HCT116 (cell line): Measurements from ENCODE around the gene HEY2. TPM values are rescaled to one million over a fixed set of nuclear protein-coding genes. Genes with fewer than 3 reads are reported as not detected.

Experiments used
- ATAC-seq: fragments of 200-7000 bp; cut with Tn5 transposase; 2 replicates; pipeline ENCODE4 v1.9.1; 2020; ENCODE audit warnings: mild to moderate bottlenecking, moderate library complexity
- BruUV-seq: library from RNA; stranded (reverse); fragments of 400-500 nt; replicated peaks from 2 replicates; lab custom pipeline; 2021; lab: Mats Ljungman, UMichigan
- CTCF ChIA-PET: fragments of 300-600 bp; sonication (Branson Sonifier 250); formaldehyde crosslinking; loops from one replicate; lab custom pipeline; 2021; ENCODE audit warnings: antibody characterized with exemption; lab: Charles Lee
- POLR2A ChIA-PET: fragments of 300-600, 350-600 bp; sonication (Branson Sonifier 250); formaldehyde crosslinking; loops from one replicate; lab custom pipeline; 2021; ENCODE audit warnings: antibody characterized with exemption; lab: Charles Lee
- RAD21 ChIA-PET, 2 experiments: fragments of 300-600 bp; sonication (Branson Sonifier 250); formaldehyde crosslinking; loops; one replicate each; lab custom pipeline; 2023; ENCODE audit warnings: low total read pairs in 2 of 2; ENCODE audit not compliant: uncharacterized antibody in 2 of 2, unreplicated experiment in 2 of 2, low non-redundant PET in 1 of 2; lab: Charles Lee
- DNase-seq: peaks from one replicate; pipeline ENCODE4 v3.0.0-alpha.2; 2010; ENCODE audit warnings: low read depth, low spot score
- H2AFZ ChIP-seq: fragments of 200-600 bp; shearing (Covaris generic), sonication (generic); 2 replicates; pipeline ENCODE4 v1.6.1; 2017; ENCODE audit warnings: low read depth, mixed run types, mixed read lengths, antibody characterized with exemption, low read length; ENCODE audit not compliant: poor library complexity, severe bottlenecking
- H3K27ac ChIP-seq: 2 replicates; pipeline ENCODE4 v1.5.1; 2012; ENCODE audit warnings: low read depth, low read length
- H3K27me3 ChIP-seq: fragments of 200-600 bp; sonication (generic); 2 replicates; pipeline ENCODE4 v1.6.1; 2016; ENCODE audit warnings: mixed run types, low read length, mixed read lengths; ENCODE audit not compliant: insufficient read depth
- H3K36me3 ChIP-seq, 2 experiments: fragments of 200-500 bp in 1 of 2; fragments of 200-600 bp in 1 of 2; sonication (Bioruptor generic) in 1 of 2; sonication (generic) in 1 of 2; 2 replicates each; pipeline versions ENCODE4 v1.5.1 to v1.6.1; 2014 to 2016; ENCODE audit warnings: low read length in 2 of 2, inconsistent platforms in 1 of 2, mixed read lengths in 1 of 2, mixed run types in 1 of 2; ENCODE audit not compliant: insufficient read depth in 2 of 2, control insufficient read depth in 1 of 2
- H3K4me1 ChIP-seq, 2 experiments: fragments of 200-600 bp in 1 of 2; sonication (generic) in 1 of 2; 2 replicates each; pipeline versions ENCODE4 v1.5.1 to v1.6.1; 2012 to 2017; ENCODE audit warnings: low read length in 2 of 2, inconsistent platforms in 1 of 2, mild to moderate bottlenecking in 1 of 2, mixed read lengths in 1 of 2, mixed run types in 1 of 2, moderate library complexity in 1 of 2; ENCODE audit not compliant: insufficient read depth in 2 of 2, control insufficient read depth in 1 of 2
- H3K4me2 ChIP-seq: fragments of 200-600 bp; sonication (generic); 2 replicates; pipeline ENCODE4 v1.6.1; 2017; ENCODE audit warnings: mixed run types, low read length, mixed read lengths
- H3K4me3 ChIP-seq, 2 experiments: fragments of 200-600 bp in 1 of 2; sonication (generic) in 1 of 2; replicated peaks in 1 of 2; 2 replicates each; pipeline ENCODE4 v1.5.1; 2011 to 2016; ENCODE audit warnings: low read length in 2 of 2, control low read depth in 1 of 2, low read depth in 1 of 2, mild to moderate bottlenecking in 1 of 2, mixed read lengths in 1 of 2, mixed run types in 1 of 2
- H3K79me2 ChIP-seq: fragments of 200-600 bp; sonication (generic); 2 replicates; pipeline ENCODE4 v1.6.1; 2017; ENCODE audit warnings: mild to moderate bottlenecking, mixed run types, low read length, moderate library complexity, mixed read lengths; ENCODE audit not compliant: insufficient read depth
- H3K9ac ChIP-seq: fragments of 200-600 bp; sonication (generic); 2 replicates; pipeline ENCODE4 v1.6.1; 2016; ENCODE audit warnings: low read length, mixed read lengths
- H3K9me2 ChIP-seq: fragments of 200-600 bp; sonication (generic), shearing (Covaris generic); 2 replicates; pipeline ENCODE4 v1.6.1; 2017; ENCODE audit warnings: mixed run types, mild to moderate bottlenecking, moderate library complexity; ENCODE audit not compliant: insufficient read depth
- H3K9me3 ChIP-seq, 2 experiments: fragments of 200-500 bp in 1 of 2; fragments of 200-600 bp in 1 of 2; sonication (Bioruptor generic) in 1 of 2; sonication (generic) in 1 of 2; 2 replicates each; pipeline ENCODE4 v1.6.1; 2014 to 2017; ENCODE audit warnings: low read length in 2 of 2, mixed read lengths in 2 of 2, inconsistent platforms in 1 of 2, low read depth in 1 of 2, mild to moderate bottlenecking in 1 of 2, mixed run types in 1 of 2, moderate library complexity in 1 of 2; ENCODE audit not compliant: control insufficient read depth in 1 of 2, insufficient read depth in 1 of 2
- H4K20me1 ChIP-seq: fragments of 200-600 bp; sonication (generic), shearing (Covaris generic); 2 replicates; pipeline ENCODE4 v1.6.1; 2017; ENCODE audit warnings: mixed run types, mild to moderate bottlenecking, moderate library complexity; ENCODE audit not compliant: insufficient read depth
- CBX3 ChIP-seq: IDR thresholded peaks from 2 replicates; pipeline ENCODE4 v1.6.1; 2012; ENCODE audit warnings: low read depth
- CEBPB ChIP-seq: IDR thresholded peaks from 2 replicates; pipeline ENCODE4 v1.6.1; 2012; ENCODE audit warnings: low read depth
- EGR1 ChIP-seq: IDR thresholded peaks from 2 replicates; pipeline ENCODE4 v1.6.1; 2012; ENCODE audit warnings: low read depth
- ELF1 ChIP-seq: IDR thresholded peaks from 2 replicates; pipeline ENCODE4 v1.6.1; 2012; ENCODE audit warnings: low read depth, borderline replicate concordance
- JUND ChIP-seq: IDR thresholded peaks from 2 replicates; pipeline ENCODE4 v1.6.1; 2012
- POLR2A ChIP-seq: IDR thresholded peaks from 2 replicates; pipeline ENCODE4 v1.7.0; 2011; ENCODE audit warnings: borderline replicate concordance; ENCODE audit not compliant: insufficient read depth, insufficient read length; ENCODE audit errors: extremely low read depth
- RAD21 ChIP-seq: IDR thresholded peaks from 2 replicates; pipeline ENCODE4 v1.6.1; 2012; ENCODE audit warnings: low read depth, mild to moderate bottlenecking
- SP1 ChIP-seq: IDR thresholded peaks from 2 replicates; pipeline ENCODE4 v1.6.1; 2012; ENCODE audit warnings: low read depth
- SRF ChIP-seq: IDR thresholded peaks from 2 replicates; pipeline ENCODE4 v1.6.1; 2012; ENCODE audit warnings: low read depth
- YY1 ChIP-seq: IDR thresholded peaks from 2 replicates; pipeline ENCODE4 v1.6.1; 2011; ENCODE audit warnings: low read length, low read depth, moderate library complexity, mild to moderate bottlenecking; ENCODE audit not compliant: insufficient replicate concordance; ENCODE audit errors: extremely low read depth
- ZFX ChIP-seq: fragments of 450-650 bp; IDR thresholded peaks from 2 replicates; pipeline ENCODE4 v1.6.1; 2017
- ZNF274 ChIP-seq: fragments of 200-500 bp; sonication (Bioruptor generic); IDR thresholded peaks from 2 replicates; pipeline ENCODE4 v1.6.1; 2014; ENCODE audit warnings: mild to moderate bottlenecking, low read depth, low read length, inconsistent platforms
- intact Hi-C: fragments of 100-400 bp; cut with micrococcal nuclease; formaldehyde crosslinking; loops from 2 replicates; pipeline ENCODE4 v1.10.0; 2022
- total RNA-seq: library from RNA; stranded (reverse); gene quantifications from one replicate; pipeline ENCODE4 v1.2.1, GENCODE V29; 2021; ENCODE audit not compliant: unreplicated experiment
- TF ChIP-seq, protein P1 (sequence below): IDR thresholded peaks from 2 replicates; pipeline ENCODE4 v1.6.1; 2012
- TF ChIP-seq, protein P2 (sequence below), 3 experiments: fragments of 200-600 bp in 1 of 3; sonication (generic) in 1 of 3; IDR thresholded peaks in 2 of 3; conservative IDR thresholded peaks in 1 of 3; 2 replicates each; pipeline ENCODE4 v1.5.1; 2012 to 2017; ENCODE audit warnings: low read depth in 2 of 3, low read length in 2 of 3, antibody characterized with exemption in 1 of 3, borderline replicate concordance in 1 of 3, control low read depth in 1 of 3, mild to moderate bottlenecking in 1 of 3, mixed read lengths in 1 of 3, mixed run types in 1 of 3, moderate library complexity in 1 of 3; ENCODE audit not compliant: insufficient read depth in 1 of 3

Gene HEY2
- total RNA-seq, 1 experiment from 2014 or later = not detected

DNA sequence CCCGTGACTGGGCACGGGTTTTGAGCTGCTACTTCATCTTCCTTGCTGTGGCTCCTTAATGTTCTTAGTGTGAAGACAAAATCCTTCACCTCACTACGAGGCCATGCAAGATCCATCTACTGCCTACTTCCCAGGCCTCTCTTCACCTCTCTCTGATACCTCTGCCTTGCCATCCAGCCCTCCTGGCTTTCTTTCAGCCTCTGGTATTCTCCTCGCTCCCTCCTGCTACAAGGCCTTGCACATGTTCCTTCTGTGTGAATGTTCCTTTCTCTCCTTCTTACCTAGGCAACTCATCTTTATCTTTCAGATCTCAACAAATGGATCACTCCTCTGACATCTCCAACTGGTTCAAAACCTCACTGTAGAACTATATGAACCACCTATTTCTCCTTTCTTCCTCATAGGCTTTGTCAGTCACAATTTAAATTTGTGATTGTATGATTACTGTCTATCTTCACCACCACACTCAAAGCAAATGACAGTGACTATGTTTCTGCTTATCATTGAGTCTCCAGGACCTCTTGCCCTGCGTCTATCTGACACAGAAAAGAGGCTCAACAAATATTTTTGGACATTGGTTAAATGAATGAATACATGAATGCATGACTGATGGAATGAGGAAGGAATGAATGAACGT lies 19.8 kb downstream of the HEY2 start:
- Histone ChIP-seq H4K20me1 (no peaks in the 10 kb centered on the region), H3K36me3 (no peaks in the 10 kb centered on the region), H2AFZ (peak overlapping the region; percentile 51), H3K4me3 (no peak overlapping the region), H3K9me3 (no peaks in the 10 kb centered on the region), H3K9ac (no peak overlapping the region), H3K4me1 (no peaks in the 10 kb centered on the region), H3K27me3 (peaks cover 16% of the 10 kb centered on the region; the same call in 1 of the 2 replicates), H3K79me2 (no peaks in the 10 kb centered on the region), H3K9me2 (no peaks in the 10 kb centered on the region), H3K4me2 (no peak overlapping the region), H3K27ac (no peak overlapping the region)
- TF ChIP-seq ZFX = no peak
- 0 out of 2 replicates have a peak, but pooled peaks have one; percentile 8 for TF ChIP-seq ELF1
- intact Hi-C loops = loop anchor here (1.0 to 10.0 kb wide), 5 partner anchors 455 to 1356 kb away; partner anchors contain the start of gene TPD52L1
- no TSS peak for BruUV-seq
- DNase-seq (no peak), ATAC-seq (no peak)
- RAD21 ChIA-PET = no interaction called here
- POLR2A ChIA-PET = no interaction called here
- CTCF ChIA-PET = interaction anchor here (0.7 to 1.2 kb wide), 2 partner anchors 456 to 458 kb away, joined by 3 to 4 read pairs; no protein-coding TSS in a partner anchor

DNA sequence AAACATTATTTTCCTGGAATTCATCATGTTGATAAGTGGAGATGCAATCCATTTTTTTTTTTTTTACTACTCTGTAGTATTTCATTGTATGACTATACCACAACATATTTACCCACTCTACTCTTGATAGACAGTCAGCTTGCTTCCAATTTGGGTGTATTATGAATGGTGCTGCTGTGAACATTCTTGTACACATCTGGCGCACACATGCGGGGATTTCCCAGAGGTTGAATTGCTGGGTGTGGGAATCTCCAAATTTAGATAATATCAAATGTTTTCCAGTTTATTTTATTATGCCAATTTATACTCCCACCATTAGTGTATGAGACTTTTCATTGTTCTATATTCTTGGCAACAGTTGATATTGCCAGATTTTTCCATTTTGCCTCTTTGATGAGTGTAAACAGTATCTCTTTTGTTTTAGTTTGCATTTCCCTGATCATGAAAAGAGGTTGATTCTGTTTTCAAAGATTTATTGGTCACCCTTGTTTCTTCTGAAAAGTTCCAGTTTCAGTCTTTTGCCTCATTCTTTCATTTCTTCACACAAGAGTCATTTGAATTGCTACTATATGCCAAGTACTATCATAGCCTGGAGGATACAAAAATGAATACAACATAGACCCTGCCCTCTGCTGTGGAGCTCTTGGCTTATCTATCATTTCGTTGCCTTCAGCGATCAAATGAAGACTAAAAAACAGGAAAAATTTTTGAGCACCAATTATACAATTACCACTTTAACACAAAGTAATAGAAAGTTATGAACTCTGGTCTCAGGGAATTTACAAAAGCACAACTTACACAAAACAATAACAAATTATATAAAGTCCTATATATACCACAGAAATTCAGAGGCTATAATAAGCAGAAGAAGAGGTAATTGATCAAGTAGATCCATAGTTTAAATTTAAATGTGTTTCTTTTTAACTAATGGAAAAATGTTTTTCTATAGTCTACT lies 24.2 kb downstream of the HEY2 start:
- DNase-seq (no peak), ATAC-seq (no peak)
- no peak overlapping the region for H2AFZ ChIP-seq
- RAD21 ChIA-PET = no interaction called here
- POLR2A ChIA-PET = no interaction called here
- H3K27me3 ChIP-seq = no peaks in the 10 kb centered on the region
- no peaks in the 10 kb centered on the region for H3K79me2 ChIP-seq
- no peaks in the 10 kb centered on the region for H3K4me1 ChIP-seq
- H3K9me3 ChIP-seq = no peaks in the 10 kb centered on the region
- no peak overlapping the region for H3K9ac ChIP-seq
- H3K36me3 ChIP-seq = no peaks in the 10 kb centered on the region
- no peak overlapping the region for H3K27ac ChIP-seq
- no peaks in the 10 kb centered on the region for H3K9me2 ChIP-seq
- H3K4me3 ChIP-seq = no peak overlapping the region
- no peaks in the 10 kb centered on the region for H4K20me1 ChIP-seq
- intact Hi-C loops = loop anchor here (10.0 kb wide), 1 partner anchor 401 kb away; no protein-coding TSS in a partner anchor
- no peak overlapping the region for H3K4me2 ChIP-seq
- CTCF ChIA-PET = no interaction called here
- BruUV-seq = no TSS peak
- TF ChIP-seq ZNF274 = no peak
- no peak for TF ChIP-seq CEBPB
- TF ChIP-seq, protein P1, sequence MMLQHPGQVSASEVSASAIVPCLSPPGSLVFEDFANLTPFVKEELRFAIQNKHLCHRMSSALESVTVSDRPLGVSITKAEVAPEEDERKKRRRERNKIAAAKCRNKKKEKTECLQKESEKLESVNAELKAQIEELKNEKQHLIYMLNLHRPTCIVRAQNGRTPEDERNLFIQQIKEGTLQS = no peak
- no peak for TF ChIP-seq YY1
- no peak for TF ChIP-seq SRF
- no peak for TF ChIP-seq SP1
- TF ChIP-seq JUND = no peak
- TF ChIP-seq POLR2A = no peak
- TF ChIP-seq RAD21 = no peak
- TF ChIP-seq, protein P2, sequence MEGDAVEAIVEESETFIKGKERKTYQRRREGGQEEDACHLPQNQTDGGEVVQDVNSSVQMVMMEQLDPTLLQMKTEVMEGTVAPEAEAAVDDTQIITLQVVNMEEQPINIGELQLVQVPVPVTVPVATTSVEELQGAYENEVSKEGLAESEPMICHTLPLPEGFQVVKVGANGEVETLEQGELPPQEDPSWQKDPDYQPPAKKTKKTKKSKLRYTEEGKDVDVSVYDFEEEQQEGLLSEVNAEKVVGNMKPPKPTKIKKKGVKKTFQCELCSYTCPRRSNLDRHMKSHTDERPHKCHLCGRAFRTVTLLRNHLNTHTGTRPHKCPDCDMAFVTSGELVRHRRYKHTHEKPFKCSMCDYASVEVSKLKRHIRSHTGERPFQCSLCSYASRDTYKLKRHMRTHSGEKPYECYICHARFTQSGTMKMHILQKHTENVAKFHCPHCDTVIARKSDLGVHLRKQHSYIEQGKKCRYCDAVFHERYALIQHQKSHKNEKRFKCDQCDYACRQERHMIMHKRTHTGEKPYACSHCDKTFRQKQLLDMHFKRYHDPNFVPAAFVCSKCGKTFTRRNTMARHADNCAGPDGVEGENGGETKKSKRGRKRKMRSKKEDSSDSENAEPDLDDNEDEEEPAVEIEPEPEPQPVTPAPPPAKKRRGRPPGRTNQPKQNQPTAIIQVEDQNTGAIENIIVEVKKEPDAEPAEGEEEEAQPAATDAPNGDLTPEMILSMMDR (IDR thresholded peaks at IDR 0.05 in 2 of 3, conservative IDR thresholded peaks at IDR 0.05 in 1 of 3; ENCODE audit: borderline replicate concordance in 1 of 3, insufficient read depth in 1 of 3, low read depth in 2 of 3, low read length in 2 of 3) = no peak
- TF ChIP-seq EGR1 = no peak
- TF ChIP-seq CBX3 = no peak
